HG02981 (cell line): ENCODE measurements around the gene CLECL1.
"Not testable (repeated sequence)": the region's sequence is repeated elsewhere in the genome, so short reads cannot be mapped to it uniquely, and the experiment has no call there.

Source experiments
- ATAC-seq: cut with Tn5 transposase; IDR thresholded peaks from one replicate; pipeline ENCODE4 v1.9.1; 2021; ENCODE audit warnings: mild to moderate bottlenecking, moderate library complexity; ENCODE audit not compliant: unreplicated experiment

CLECL1 gene

DNA sequence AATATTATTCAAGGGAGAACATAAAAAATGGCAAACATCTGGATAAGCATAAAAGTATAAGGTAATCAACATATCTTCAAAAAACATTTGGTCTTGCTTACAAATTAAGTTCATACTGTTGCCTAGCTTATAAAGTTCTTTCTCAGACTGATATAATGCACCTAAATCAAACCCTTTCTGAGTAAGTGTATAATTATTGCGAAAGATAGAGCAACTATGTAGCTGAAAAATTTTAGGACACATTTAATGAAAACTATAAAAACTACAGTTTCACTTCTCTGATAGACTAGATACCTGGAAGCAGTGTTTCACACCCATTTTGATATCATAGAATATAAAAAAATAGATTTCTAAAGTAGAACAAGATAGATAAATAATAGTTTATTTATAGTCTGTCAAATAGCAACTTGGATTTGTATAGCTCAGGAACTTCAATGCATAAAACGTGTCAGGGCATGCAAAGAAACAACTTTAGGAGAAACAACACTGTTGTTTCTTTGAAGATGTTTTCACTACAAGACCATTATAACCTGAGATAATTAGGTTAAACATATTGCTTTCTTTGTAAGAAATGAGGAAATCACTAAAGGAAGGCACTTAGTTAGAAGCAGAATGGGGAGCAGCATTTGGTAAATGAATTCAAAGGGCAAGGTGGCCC lies 7.6 kb downstream of the CLECL1 start:
- no peak for ATAC-seq

DNA sequence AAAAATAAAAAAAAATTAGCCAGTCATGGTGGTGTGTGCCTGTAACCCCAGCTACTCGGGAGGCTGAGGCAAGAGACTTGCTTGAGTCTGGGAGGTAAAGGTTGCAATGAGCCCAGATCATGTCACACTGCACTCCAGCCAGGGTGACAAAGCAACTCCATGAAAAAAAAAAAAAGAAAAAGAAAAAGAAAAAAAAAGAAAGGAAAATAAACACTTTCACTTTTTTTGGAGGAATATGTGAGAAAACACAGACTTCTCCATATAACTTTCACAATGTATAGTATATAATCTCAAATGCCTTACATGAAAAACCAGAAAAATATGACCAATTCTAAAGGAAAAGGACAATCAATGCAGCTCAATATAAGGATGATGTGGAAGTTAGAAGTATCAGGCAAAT lies 8.9 kb downstream of the CLECL1 start:
- ATAC-seq, result no peak

DNA sequence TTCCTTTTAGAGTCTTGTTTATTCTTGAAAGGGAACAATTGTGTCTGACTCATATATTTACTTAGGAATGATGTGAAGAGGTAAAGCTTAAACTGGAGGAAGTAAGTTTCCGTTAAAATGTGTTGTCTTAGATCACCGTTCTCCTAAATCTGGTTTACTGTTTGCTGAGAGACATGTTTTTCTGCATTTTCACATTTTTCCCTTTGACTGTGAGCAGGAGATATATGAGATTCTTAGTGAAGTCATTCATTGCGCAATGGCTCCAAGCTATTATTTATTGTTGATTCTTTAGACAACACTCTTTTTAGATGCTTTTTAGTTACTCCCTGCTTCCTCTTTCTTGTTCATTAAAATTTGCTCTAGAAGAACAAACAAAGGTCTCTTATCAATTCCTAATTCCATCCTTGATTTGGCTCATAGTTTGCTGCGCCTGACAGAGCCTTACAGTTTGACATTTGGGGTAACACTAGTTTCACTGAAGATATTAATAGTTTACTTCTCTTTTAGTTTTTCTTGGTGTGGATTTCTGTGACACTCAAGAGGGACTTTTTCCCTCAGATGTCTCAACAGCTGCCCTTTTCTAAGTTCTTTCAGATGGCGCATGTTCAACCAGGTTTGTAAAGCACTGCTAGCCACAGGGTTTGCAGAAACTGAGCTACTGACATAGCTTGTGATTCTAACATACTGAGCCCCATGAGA lies 11.4 kb downstream of the CLECL1 start:
- ATAC-seq, result peak; percentile 58

DNA sequence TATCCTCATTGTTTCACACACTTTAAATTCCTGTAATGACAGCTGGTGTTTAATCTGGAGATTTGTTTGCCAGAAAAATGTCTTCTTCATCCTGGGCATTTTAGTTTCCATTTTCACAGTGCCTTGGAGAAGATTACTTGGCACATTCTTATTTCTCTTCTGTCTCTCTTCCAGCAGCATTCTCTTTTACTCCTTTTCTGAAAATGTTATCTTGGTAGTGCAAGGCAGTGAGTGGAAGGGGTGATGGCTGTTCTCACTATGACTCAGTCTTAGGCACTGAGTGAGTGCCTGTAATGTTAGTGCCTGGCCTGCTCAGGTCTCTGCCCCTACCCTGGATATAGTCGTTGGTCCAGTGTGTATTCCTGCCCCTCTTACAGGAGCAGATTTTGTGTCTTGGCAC lies 13.1 kb downstream of the CLECL1 start:
- ATAC-seq, result no peak

DNA sequence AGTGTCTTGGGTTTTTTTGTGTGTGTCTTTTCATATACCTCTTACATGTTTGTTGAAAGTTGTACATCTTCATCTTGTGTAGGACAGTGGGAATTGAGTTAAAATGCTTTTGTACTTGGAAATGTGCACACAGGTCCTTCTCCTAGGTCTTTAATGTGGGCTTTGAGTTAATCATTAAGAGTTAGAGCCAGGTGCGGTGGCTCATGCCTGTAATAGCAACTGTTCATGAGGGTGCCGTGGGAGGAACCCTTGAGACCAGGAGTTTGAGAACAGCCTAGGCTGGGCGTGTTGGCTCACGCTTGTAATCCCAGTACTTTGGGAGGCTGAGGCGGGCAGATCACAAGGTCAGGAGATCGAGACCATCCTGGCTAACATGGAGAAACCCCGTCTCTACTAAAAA lies 13.9 kb downstream of the CLECL1 start:
- ATAC-seq, result no peak

DNA sequence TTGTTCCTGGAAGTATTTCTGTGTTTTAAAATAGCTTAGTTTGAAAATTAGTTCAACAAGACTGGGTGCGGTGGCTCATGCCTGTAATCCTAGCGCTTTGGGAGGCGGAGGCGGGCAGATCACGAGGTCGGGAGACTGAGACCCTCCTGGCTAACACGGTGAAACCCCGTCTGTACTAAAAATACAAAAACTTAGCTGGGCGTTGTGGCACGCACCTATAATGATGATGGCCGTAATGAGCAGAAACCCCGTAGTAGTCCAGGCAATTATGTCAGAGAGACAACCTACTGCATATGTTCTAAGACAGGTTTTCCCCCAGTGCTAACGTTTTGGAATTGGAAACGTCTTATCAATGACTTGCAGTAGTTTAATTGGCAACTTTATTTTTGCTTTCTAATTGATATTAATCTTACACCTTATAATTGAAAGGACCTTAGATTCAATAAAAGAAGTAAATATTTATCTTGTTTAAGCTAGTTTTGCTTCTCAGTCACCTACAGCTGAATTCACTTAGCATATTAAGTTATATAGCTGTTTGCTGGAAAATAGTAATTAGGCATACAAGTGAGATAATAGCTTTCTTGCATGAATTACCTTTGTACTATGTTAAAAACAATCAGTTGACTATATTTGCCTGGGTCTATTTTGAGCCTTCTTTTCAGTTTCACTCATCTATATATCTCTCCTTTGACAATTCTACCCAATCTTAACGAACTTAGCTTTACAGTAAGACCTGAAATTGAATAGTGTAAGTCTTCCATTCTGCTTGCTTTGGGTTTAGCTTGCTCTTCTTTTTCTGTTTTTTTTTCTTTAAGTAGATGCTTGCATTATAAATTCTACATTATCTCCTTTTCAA lies 15.6 kb downstream of the CLECL1 start:
- no peak for ATAC-seq

DNA sequence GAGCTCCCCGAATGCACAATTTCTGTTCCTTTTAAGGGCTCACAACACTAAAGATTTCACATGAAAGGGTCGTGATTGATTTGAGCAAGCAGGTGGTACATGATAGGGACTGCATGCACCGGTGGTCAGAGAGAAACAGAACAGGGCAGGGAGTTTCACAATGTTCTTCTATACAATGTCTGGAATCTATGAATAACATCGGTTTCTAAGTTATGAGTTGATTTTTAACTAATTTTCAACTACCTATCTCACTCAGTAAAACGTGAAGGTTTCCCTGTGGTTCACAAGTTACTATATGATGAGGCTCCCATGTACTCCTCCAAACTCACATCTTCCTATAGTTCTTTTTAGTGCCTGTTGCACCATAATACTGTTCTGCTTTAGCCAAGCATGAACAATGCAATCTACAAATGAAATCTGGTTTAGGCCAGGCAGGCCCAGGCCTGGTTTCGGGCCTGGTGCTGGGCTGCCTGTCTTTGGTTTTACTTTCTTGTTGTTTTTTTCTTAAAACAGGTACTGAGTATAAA lies 19.8 kb downstream of the CLECL1 start:
- ATAC-seq, result peak; percentile 78

DNA sequence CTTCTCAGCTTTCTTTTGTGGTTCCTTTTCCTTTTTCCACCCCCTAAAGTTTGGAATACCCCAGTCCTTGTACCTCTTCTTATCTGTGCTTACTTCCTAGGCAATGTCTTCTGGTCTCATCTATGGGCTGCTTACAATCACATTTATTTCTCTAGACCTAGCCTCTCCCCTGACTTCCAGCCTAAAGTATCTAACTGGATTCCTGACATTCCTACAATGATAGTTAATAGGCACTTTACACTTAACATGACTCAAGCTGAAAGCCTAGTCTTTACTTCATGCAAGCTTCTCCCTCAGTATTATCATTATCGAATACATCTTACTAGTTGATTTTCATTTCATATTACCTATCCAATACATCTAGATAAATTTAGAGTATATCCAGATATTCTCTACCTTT lies 21.2 kb downstream of the CLECL1 start:
- ATAC-seq, result no peak

DNA sequence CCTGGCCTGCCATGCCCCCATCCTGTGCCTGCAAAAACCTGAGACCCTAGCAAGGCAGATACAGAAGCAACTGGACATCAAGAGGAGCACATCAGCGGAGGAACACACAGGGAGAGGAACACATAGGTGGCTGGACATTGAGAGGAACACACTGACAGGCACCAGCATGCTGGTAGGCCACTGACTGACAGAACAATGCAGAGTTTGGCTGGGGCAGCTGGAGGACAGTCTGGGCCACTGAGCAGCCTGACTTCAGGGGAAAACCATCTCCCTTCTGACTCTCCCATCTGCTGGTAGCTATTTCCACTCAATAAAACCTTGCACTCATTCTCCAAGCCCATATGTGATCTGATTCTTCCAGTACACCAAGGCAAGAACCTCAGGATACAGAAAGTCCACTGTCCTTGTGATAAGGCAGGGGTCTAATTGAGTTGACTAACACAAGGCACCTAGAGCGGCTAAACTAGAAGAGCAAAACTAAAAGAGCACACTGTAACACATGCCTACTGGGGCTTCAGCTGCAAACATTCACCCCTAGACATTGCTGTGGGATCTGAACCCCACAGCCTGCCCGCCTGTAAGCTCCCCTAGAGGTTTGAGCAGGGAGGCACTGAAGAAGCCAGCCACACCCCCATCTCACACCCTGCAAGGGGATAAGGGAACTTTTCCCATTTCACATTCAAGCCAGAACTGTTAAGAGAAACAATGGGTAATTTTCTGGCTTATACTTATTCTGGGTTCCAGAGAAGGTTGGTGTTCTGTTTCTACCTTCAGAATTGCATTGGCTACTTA lies 22.1 kb downstream of the CLECL1 start:
- ATAC-seq, result no peak

DNA sequence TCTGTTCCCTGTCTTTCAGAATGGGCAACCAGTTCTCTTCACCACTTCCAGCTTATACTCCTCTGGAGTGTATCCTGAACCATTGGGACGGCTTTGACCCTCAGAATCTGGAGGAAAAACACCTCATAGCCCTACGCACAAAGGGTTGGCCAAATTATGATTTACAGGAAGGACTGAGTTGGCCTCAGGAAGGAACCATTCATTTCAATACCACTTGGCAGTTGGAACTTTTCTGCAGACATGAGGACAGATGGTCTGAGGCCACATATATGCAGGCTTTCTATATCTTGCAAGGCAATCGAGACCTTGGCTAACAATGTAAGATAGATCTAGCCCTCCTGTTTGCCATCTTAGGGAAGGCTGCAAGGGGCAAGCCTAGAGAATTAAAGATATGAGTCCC lies 24.0 kb downstream of the CLECL1 start:
- no peak for ATAC-seq

DNA sequence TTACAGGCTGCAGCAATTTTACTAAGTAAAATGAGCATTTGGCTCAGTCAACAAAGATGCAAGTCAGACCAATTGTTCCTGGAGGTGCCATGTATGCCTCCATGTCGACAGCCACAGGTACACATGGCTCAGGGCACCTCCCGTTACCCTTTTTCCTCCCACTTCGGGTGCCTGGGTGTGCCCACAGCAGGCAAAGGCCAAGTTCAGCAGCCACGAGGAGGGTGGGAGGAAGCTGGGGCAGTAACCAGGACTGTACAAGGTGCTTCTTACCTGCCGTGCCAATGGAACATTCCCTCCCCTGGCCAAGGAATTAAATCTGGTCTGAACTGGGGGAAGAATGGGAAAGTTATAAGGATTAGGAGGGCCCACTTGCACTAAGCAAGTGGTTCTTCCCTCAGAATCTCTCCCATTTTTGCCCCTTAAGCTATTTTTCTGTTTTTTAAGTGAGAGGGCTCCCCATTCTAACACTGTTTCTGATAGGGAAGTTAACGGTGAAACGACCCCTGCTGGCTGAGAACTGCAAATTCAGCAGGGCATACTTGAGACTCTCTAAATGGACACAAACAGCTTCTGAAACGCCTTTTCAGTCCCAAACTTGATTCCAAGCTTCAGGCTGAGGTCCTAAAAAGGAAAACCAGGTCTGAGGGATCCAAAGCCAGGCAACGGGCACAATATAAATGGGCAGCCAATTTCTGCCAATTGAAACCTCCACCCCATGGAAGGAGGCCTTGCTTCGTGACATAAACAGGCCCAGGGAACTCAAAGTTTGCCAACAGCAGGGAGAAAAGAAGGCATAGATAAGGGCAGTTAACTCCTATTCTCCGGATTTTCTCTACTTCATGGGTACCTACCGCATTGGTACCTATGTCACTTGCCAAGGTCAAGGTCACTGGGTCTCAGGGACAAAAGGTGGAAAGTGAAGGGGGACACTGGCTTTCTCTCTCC lies 24.8 kb downstream of the CLECL1 start:
- no peak for ATAC-seq

DNA sequence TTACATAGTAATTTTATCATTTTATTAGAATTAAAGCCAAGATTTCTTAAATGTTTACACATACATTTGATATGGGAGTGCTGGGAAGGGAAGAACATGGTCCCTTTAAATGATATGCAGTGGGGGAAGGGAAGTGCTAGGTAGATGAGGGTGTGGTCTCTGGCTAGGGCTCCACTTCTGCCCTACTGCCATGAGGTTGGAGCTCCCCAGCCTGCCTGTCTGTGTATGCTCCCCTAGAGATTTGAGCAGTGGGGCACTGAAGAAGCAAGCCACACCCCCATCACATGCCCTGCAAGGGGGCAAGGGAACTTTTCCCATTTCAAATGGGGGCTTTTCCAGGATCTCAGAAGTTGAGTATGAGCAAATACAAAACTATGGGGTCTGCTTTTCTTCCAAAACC lies 25.5 kb downstream of the CLECL1 start:
- no peak for ATAC-seq

DNA sequence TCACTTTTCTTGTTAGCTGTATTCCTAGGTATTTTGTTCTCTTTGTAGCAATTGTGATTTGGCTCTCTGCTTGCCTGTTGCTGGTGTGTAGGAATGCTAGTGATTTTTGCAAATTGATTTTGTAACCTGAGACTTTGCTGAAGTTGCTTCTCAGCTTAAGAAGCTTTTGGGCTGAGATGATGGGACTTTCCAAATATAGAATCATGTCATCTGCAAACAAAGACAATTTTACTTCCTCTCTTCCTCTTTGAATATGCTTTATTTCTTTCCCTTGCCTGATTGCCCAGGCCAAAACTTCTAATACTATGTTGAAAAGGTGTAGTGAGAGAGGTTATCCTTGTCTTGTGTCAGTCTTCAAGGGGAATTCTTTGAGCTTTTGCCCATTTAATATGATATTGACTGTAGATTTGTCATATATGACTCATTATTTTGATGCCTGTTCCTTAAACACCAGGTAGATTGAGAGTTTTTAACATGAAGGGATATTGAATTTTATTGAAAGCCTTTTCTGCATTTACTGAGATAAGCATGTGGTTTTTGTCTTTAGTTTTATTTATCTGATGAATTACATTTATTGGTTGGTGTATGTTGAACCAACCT lies 26.7 kb downstream of the CLECL1 start:
- ATAC-seq, result no peak

DNA sequence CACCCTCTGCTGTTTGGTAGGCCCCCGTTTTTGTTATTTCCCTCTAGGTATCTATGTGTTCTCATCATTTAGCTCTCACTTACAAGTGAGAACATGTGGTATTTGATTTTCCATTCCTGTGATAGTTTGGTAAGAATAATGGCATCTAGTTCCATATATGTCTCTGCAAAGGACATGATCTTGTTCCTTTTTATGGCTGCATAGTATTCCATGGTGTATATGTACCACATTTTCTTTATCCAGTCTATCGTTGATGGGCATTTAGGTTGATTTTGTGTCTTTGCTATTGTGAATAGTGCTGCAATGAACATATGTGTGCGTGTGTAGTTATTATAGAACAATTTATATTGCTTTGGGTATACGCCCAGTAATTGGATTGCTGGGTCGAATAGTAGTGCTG lies 28.3 kb downstream of the CLECL1 start:
- ATAC-seq, result not testable (repeated sequence)

DNA sequence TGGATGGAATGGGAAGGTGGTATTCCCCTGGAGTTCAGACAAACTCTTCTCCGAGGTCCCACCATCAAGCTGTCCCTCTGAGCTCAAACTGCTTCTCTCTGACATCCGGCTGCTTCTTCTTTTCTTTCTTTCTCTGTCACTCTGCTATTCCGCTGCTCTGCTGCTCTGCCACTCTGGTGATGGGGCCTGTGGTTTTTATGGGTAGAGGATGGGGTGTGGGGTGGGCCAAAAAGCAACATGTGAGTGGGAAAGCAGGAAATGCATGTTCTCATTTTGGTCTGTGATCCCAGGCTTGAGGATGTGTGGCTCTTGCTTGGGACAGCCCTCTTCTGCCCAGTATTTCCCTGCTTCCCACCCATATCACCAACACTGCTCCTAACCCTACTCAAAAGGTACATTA lies 30.6 kb downstream of the CLECL1 start:
- no peak for ATAC-seq

DNA sequence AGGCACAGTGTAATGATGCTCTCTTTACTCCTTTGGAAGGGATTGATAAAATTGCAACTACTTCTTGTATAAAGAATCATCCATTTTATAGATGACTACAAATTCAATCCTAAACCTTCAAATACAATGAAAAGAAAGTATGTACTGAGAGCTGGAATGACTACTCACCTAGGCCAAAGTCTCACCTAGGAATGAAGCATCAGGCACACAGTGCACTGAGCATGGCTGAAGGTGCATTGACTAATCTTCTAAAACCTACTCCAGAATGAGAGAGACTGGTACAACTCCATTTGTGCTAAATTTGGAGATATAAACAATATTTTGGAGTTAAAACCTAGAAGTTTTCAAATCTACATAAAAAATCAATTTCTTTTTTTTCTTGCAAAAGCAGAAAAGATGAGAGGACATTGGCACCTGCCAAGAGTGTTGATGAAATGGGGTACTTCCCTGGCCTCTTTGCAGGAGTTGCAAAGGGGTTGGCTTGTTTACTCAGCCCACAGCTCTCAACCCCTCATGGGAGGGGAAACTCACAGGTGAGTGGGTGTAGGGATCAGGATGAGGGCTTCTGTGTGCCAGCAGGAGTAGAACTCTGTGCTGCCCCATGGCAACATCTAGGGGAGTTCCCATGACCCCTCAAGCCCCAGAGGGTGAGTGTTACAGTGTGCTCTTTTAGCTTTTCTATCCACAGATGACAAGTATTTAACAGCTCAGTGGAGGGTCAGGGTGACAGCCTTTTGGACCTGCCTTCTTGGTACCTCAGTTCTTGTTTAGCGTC lies 31.3 kb downstream of the CLECL1 start:
- no peak for ATAC-seq

DNA sequence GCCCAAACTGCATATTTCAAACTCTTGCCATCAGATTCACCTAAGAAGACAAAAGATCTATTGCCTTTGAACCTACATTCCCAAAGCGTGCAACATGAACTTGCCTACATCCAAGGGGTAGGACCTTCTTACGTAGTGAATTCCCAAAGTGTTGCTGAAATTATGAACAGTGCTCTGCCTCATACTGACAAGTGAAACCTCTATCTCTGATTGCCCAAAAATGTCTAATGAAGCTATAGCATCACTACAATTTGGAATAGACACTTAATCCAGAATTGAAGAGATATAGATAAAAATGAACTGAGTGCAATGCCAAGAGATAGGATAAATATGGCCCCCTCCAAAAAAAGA lies 32.3 kb downstream of the CLECL1 start:
- no peak for ATAC-seq

DNA sequence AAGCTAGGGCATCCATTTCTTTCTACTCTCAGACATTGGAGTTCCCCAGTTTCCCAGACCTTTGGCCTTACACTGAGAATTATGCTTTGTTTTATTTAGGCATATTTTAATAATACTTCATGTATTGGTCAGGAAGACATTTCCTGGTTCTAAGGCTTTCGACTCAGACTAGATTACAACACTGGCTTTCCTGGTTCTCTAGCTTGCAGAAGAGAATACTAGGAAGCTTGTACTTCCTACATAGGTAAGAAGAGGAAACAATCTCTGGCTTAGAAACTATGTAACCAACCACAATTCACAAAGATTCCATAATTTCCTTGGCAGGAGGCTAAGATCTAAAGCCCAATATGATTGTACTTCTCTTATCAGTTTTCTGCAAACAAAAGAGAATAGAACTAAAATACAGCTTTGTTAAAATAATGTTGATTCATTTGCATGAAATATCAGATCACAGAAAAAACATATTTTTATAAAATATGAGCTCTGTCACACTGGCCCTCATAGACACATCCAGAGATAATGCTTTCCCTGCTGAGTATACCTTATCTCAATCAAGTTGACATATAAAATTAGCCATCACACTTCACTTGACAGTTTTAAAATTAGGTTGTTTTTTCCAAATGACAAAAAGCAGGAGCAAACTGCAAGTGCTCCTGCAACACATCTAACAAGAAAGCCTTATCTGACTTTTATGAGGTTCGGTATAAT lies 32.8 kb downstream of the CLECL1 start:
- no peak for ATAC-seq
